Measurements from ENCODE around the gene DCTN2.

GRCh38 chr12:57579011-57579410 lies 32.0 kb upstream of the DCTN2 start:
- no peak for TF ChIP-seq CTCF (IDR thresholded peaks at IDR 0.05)
- TF ChIP-seq POLR2A (IDR thresholded peaks at IDR 0.05), result no peak
